OCI-LY1 (cell line): ENCODE results near the gene TSPAN5.

ENCODE experiments used
- CTCF ChIP-seq: fragments of 200-600 bp; sonication (generic), shearing (Covaris generic); IDR thresholded peaks from 2 replicates; pipeline ENCODE4 v1.5.1; 2017; ENCODE audit warnings: mild to moderate bottlenecking, antibody characterized with exemption, low read length, moderate library complexity, mixed read lengths
- EZH2 ChIP-seq: fragments of 200-600 bp; sonication (generic), shearing (Covaris generic); IDR thresholded peaks from 2 replicates; pipeline ENCODE4 v1.8.0; 2017; ENCODE audit warnings: borderline replicate concordance, mixed run types, mild to moderate bottlenecking, antibody characterized with exemption, low read length, moderate library complexity, mixed read lengths

GRCh38 chr4:98433691-98434090, 224.7 kb downstream of the TSPAN5 start:
- TF ChIP-seq CTCF (no peak), EZH2 (no peak)
